H1 (cell line): Measurements from ENCODE around the gene HOXC5. TPM values are rescaled to one million over a fixed set of nuclear protein-coding genes. Genes with fewer than 3 reads are reported as not detected.

Source experiments
- CTCF ChIA-PET: fragments of 300-600 bp; sonication (Branson Sonifier 250); formaldehyde crosslinking; loops from one replicate; lab custom pipeline; 2021; ENCODE audit not compliant: partially characterized antibody; lab: Charles Lee
- POLR2A ChIA-PET: fragments of 300-600 bp; sonication (Branson Sonifier 250); formaldehyde crosslinking; loops from one replicate; lab custom pipeline; 2021; ENCODE audit warnings: inconsistent platforms; ENCODE audit not compliant: partially characterized antibody; lab: Charles Lee
- DNase-seq, 2 experiments: peaks; one replicate each; pipeline versions ENCODE4 v3.0.0 to v3.0.0-alpha.2; 2010 to 2022; ENCODE audit warnings: low spot score in 2 of 2, low read depth in 1 of 2, mixed read lengths in 1 of 2
- FAIRE-seq: peaks from 2 replicates; lab custom pipeline; 2011; peaks lifted over from hg19 to GRCh38; lab: Jason Lieb, UNC
- H2AFZ ChIP-seq: 2 replicates; pipeline ENCODE4 v1.8.1; 2012; ENCODE audit warnings: low read length, inconsistent platforms
- H2AK5ac ChIP-seq: 2 replicates; pipeline ENCODE4 v1.6.1; 2013; ENCODE audit warnings: low read depth, low read length
- H2BK120ac ChIP-seq: replicated peaks from 2 replicates; pipeline ENCODE3; 2013; ENCODE audit warnings: low read depth, low read length, inconsistent platforms
- H2BK12ac ChIP-seq: 2 replicates; pipeline ENCODE4 v1.6.1; 2013; ENCODE audit warnings: low read depth, low read length
- H2BK15ac ChIP-seq: 2 replicates; pipeline ENCODE4 v1.6.1; 2013; ENCODE audit warnings: low read length
- H2BK20ac ChIP-seq: 2 replicates; pipeline ENCODE4 v1.6.1; 2013; ENCODE audit warnings: low read length
- H2BK5ac ChIP-seq: 2 replicates; pipeline ENCODE4 v1.6.1; 2013; ENCODE audit warnings: low read depth, low read length
- H3K14ac ChIP-seq: 2 replicates; pipeline ENCODE4 v1.6.1; 2013; ENCODE audit warnings: inconsistent platforms; ENCODE audit not compliant: insufficient read length
- H3K18ac ChIP-seq: 2 replicates; pipeline ENCODE4 v1.6.1; 2013; ENCODE audit warnings: low read length; ENCODE audit errors: extremely low read depth
- H3K23ac ChIP-seq: 2 replicates; pipeline ENCODE4 v1.6.1; 2013; ENCODE audit warnings: inconsistent platforms; ENCODE audit not compliant: insufficient read length
- H3K23me2 ChIP-seq: 2 replicates; pipeline ENCODE4 v1.6.1; 2013; ENCODE audit warnings: low read depth, low read length
- H3K27ac ChIP-seq: 2 replicates; pipeline ENCODE4 v1.6.1; 2011; ENCODE audit warnings: low read depth, low read length, inconsistent platforms
- H3K27me3 ChIP-seq, 4 experiments: replicated peaks in 1 of 4; 1 replicate in 1 of 4; 2 replicates in 3 of 4; pipeline versions ENCODE4 v1.6.1 to v1.8.1; 2011 to 2013; ENCODE audit warnings: low read length in 3 of 4, mild to moderate bottlenecking in 3 of 4, inconsistent platforms in 2 of 4, mixed read lengths in 2 of 4, moderate library complexity in 1 of 4; ENCODE audit not compliant: control insufficient read depth in 3 of 4, insufficient read depth in 3 of 4; ENCODE audit errors: extremely low read depth in 1 of 4
- H3K36me3 ChIP-seq, 4 experiments: 2 replicates each; pipeline versions ENCODE4 v1.6.1 to v1.8.1; 2011 to 2013; ENCODE audit warnings: mild to moderate bottlenecking in 4 of 4, low read length in 3 of 4, moderate library complexity in 2 of 4, control low read depth in 1 of 4, inconsistent platforms in 1 of 4; ENCODE audit not compliant: insufficient read depth in 4 of 4, control insufficient read depth in 2 of 4
- H3K4ac ChIP-seq: replicated peaks from 2 replicates; pipeline ENCODE3; 2013; ENCODE audit warnings: low read length, low read depth, mixed read lengths, inconsistent platforms; ENCODE audit not compliant: insufficient read length
- H3K4me1 ChIP-seq, 4 experiments: replicated peaks in 1 of 4; 1 replicate in 1 of 4; 2 replicates in 3 of 4; pipeline versions ENCODE4 v1.6.1 to v1.8.1; 2011 to 2013; ENCODE audit warnings: low read length in 3 of 4, inconsistent platforms in 2 of 4, mixed read lengths in 1 of 4; ENCODE audit not compliant: insufficient read depth in 4 of 4, control insufficient read depth in 3 of 4
- H3K4me2 ChIP-seq, 2 experiments: 2 replicates each; pipeline versions ENCODE4 v1.6.1 to v1.8.1; 2011 to 2013; ENCODE audit warnings: low read depth in 2 of 2, low read length in 2 of 2, control low read depth in 1 of 2, inconsistent platforms in 1 of 2, mild to moderate bottlenecking in 1 of 2; ENCODE audit not compliant: insufficient read depth in 1 of 2
- H3K4me3 ChIP-seq, 4 experiments: fragments of 200-600, 300-600 bp in 1 of 4; sonication (generic), shearing (Covaris generic), sonication (Bioruptor Twin) in 1 of 4; 2 replicates each; pipeline versions ENCODE4 v1.5.1 to v1.8.1; 2011 to 2016; ENCODE audit warnings: low read length in 4 of 4, low read depth in 3 of 4, control low read depth in 2 of 4, inconsistent platforms in 2 of 4, mild to moderate bottlenecking in 2 of 4, mixed read lengths in 1 of 4, moderate library complexity in 1 of 4; ENCODE audit not compliant: insufficient read depth in 2 of 4; ENCODE audit errors: extremely low read depth in 1 of 4
- H3K56ac ChIP-seq: replicated peaks from 2 replicates; pipeline ENCODE3; 2013; ENCODE audit warnings: low read depth, mild to moderate bottlenecking, mixed read lengths, low read length, inconsistent platforms; ENCODE audit not compliant: insufficient read length
- H3K79me1 ChIP-seq: 2 replicates; pipeline ENCODE4 v1.6.1; 2013; ENCODE audit warnings: low read depth, low read length, control low read depth
- H3K79me2 ChIP-seq, 2 experiments: 2 replicates each; pipeline versions ENCODE4 v1.6.1 to v1.8.1; 2012 to 2013; ENCODE audit warnings: low read length in 2 of 2, mild to moderate bottlenecking in 2 of 2, inconsistent platforms in 1 of 2; ENCODE audit not compliant: insufficient read depth in 2 of 2, control insufficient read depth in 1 of 2
- H3K9ac ChIP-seq, 4 experiments: replicated peaks in 1 of 4; 1 replicate in 1 of 4; 2 replicates in 3 of 4; pipeline versions ENCODE4 v1.6.1 to v1.8.1; 2011 to 2013; ENCODE audit warnings: low read depth in 3 of 4, low read length in 3 of 4, control low read depth in 2 of 4, mild to moderate bottlenecking in 2 of 4, moderate library complexity in 2 of 4, inconsistent platforms in 1 of 4; ENCODE audit errors: extremely low read depth in 1 of 4
- H3K9me3 ChIP-seq, 2 experiments: 2 replicates each; pipeline versions ENCODE4 v1.6.1 to v1.8.1; 2012 to 2013; ENCODE audit warnings: mild to moderate bottlenecking in 2 of 2, moderate library complexity in 2 of 2, control low read depth in 1 of 2, inconsistent platforms in 1 of 2, low read depth in 1 of 2, low read length in 1 of 2, mixed read lengths in 1 of 2; ENCODE audit not compliant: insufficient read depth in 2 of 2
- H4K20me1 ChIP-seq, 2 experiments: replicated peaks in 1 of 2; 2 replicates each; pipeline versions ENCODE3 to v1.8.1; 2011 to 2013; ENCODE audit warnings: inconsistent platforms in 2 of 2, low read length in 2 of 2, mild to moderate bottlenecking in 1 of 2; ENCODE audit not compliant: insufficient read depth in 2 of 2, control insufficient read depth in 1 of 2
- H4K5ac ChIP-seq: 2 replicates; pipeline ENCODE4 v1.6.1; 2013; ENCODE audit warnings: low read length, low read depth, mixed read lengths, inconsistent platforms; ENCODE audit not compliant: insufficient read length
- H4K8ac ChIP-seq: 2 replicates; pipeline ENCODE4 v1.8.0; 2013; ENCODE audit warnings: mild to moderate bottlenecking, moderate library complexity, low read length, inconsistent platforms; ENCODE audit not compliant: insufficient read depth; ENCODE audit errors: extremely low read depth
- H4K91ac ChIP-seq: replicated peaks from 2 replicates; pipeline ENCODE3; 2013; ENCODE audit warnings: low read length, mixed read lengths, inconsistent platforms; ENCODE audit not compliant: insufficient read length
- ASH2L ChIP-seq: fragments of 200-600, 300-600 bp; sonication (generic); IDR thresholded peaks from one replicate; pipeline ENCODE4 v1.7.1; 2017; ENCODE audit warnings: low read length
- CTBP2 ChIP-seq: IDR thresholded peaks from 2 replicates; pipeline ENCODE4 v1.7.0; 2011; ENCODE audit warnings: borderline replicate concordance, mild to moderate bottlenecking, moderate library complexity, mixed read lengths, low read length; ENCODE audit not compliant: insufficient read depth, insufficient read length
- GTF2F1 ChIP-seq: IDR thresholded peaks from 2 replicates; pipeline ENCODE4 v1.6.1; 2012; ENCODE audit warnings: low read depth, low read length, improper control_type of control experiment, borderline replicate concordance
- SIX5 ChIP-seq: IDR thresholded peaks from 2 replicates; pipeline ENCODE4 v1.6.1; 2011; ENCODE audit warnings: mild to moderate bottlenecking, low read depth, low read length
- TAF1 ChIP-seq: IDR thresholded peaks from 2 replicates; pipeline ENCODE4 v1.6.1; 2011; ENCODE audit warnings: mild to moderate bottlenecking, low read depth, low read length
- WGBS, 2 experiments: shearing (Covaris generic) in 1 of 2; methylation state at CpG; one replicate each; pipeline versions ENCODE4 v1.1.6 to v1.1.7; 2013 to 2015; ENCODE audit warnings: low lambda C conversion rate in 2 of 2, mixed read lengths in 2 of 2, inconsistent platforms in 1 of 2, low coverage in 1 of 2, missing lambda C conversion rate in 1 of 2; ENCODE audit not compliant: insufficient replicate concordance in 2 of 2, insufficient coverage in 1 of 2, insufficient read length in 1 of 2; ENCODE audit errors: extremely low coverage in 1 of 2, missing lambda C conversion rate in 1 of 2; 5-methylcytosine and 5-hydroxymethylcytosine counted together
- polyA plus RNA-seq, 7 experiments: library from polyadenylated mRNA; depleted of rRNA in 3 of 7; stranded (reverse) in 5 of 7; unstranded in 2 of 7; fragments of >200 nt in 5 of 7; fragments of 200-250 nt in 2 of 7; gene quantifications; 1 replicate in 5 of 7; 2 replicates in 1 of 7; 4 replicates in 1 of 7; pipeline versions ENCODE4 v1.2.1 to v1.2.3, GENCODE V29; 2011 to 2013; ENCODE audit warnings: missing spikeins in 2 of 7, mixed read lengths in 2 of 7
- total RNA-seq: library from RNA; stranded (reverse); fragmentation: NEBNext Ultra II Directional; extraction: Animal tissue kit (Norgen Biotek cat#: 25700); gene quantifications from 2 replicates; pipeline ENCODE4 v1.2.1, GENCODE V29; 2021

The HOXC5 gene
- total and polyA plus RNA-seq, 2 of the 8 experiments (the other 6 are each of a cell fraction or from before 2014, with no cell fraction given), result not detected

DNA sequence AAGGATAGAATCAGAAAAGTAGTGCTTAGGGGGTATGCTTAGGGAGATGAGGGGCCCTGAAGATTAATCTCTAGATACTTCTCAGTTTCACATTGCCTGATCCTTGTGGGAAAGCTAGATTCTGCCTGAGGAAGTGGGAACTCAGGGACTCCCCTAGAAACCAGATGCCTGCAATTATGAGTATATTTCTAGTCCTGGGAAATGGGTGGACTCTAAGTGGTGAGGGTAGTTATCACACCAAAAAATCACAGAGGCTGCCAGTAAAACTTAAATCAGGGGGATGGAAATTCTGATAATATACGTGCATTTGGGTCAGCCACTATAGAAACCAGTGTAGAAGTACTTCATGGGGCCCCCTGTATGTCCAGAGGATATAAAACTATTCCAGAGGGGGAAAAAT is 39.1 kb downstream of the HOXC5 start:
- Histone ChIP-seq H3K23ac (no peak overlapping the region), H3K23me2 (no peaks in the 10 kb centered on the region), H3K27ac (no peak overlapping the region), H2BK15ac (no peak overlapping the region), H4K8ac (no peak overlapping the region), H2AK5ac (no peak overlapping the region), H3K4ac (no peak overlapping the region), H3K9ac (no peak overlapping the region), H3K9me3 (no peaks in the 10 kb centered on the region), H3K4me1 (peaks cover 4 to 10% (median 8%) of the 10 kb centered on the region in 4 experiments; a peak in 6 of 7 replicates), H3K27me3 (peaks cover 10 to 48% (median 32%) of the 10 kb centered on the region in 4 experiments), H3K79me2 (no peaks in the 10 kb centered on the region), H3K4me3 (no peak overlapping the region), H3K56ac (no peak overlapping the region), H3K14ac (no peak overlapping the region), H2AFZ (no peak overlapping the region), H2BK12ac (no peak overlapping the region), H2BK20ac (no peak overlapping the region), H3K4me2 (no peak overlapping the region), H2BK5ac (no peak overlapping the region), H4K5ac (no peak overlapping the region), H3K79me1 (no peaks in the 10 kb centered on the region), H2BK120ac (no peak overlapping the region), H4K20me1 (no peaks in the 10 kb centered on the region), H3K18ac (no peak overlapping the region), H4K91ac (no peak overlapping the region), H3K36me3 (no peaks in the 10 kb centered on the region)
- DNase-seq (no peak), FAIRE-seq (no peak)
- WGBS, 2 experiments, result 80% methylated on average over 1 of the region's 1 CpG; no CpG with 5 or more reads in 1 of the 2 experiments
- no peak for TF ChIP-seq ASH2L
- TF ChIP-seq TAF1, result no peak
- TF ChIP-seq SIX5, result no peak
- no peak for TF ChIP-seq CTBP2
- TF ChIP-seq GTF2F1, result no peak
- ChIA-PET POLR2A (no interaction called here), CTCF (no interaction called here)
